HG03159 (cell line): Measurements from ENCODE around the gene NADK2.
"Not testable (repeated sequence)": the region's sequence is repeated elsewhere in the genome, so short reads cannot be mapped to it uniquely, and the experiment has no call there.

ENCODE experiments used
- ATAC-seq: cut with Tn5 transposase; IDR thresholded peaks from one replicate; pipeline ENCODE4 v1.9.1; 2021; ENCODE audit warnings: mild to moderate bottlenecking, moderate library complexity; ENCODE audit not compliant: unreplicated experiment

NADK2 gene

DNA sequence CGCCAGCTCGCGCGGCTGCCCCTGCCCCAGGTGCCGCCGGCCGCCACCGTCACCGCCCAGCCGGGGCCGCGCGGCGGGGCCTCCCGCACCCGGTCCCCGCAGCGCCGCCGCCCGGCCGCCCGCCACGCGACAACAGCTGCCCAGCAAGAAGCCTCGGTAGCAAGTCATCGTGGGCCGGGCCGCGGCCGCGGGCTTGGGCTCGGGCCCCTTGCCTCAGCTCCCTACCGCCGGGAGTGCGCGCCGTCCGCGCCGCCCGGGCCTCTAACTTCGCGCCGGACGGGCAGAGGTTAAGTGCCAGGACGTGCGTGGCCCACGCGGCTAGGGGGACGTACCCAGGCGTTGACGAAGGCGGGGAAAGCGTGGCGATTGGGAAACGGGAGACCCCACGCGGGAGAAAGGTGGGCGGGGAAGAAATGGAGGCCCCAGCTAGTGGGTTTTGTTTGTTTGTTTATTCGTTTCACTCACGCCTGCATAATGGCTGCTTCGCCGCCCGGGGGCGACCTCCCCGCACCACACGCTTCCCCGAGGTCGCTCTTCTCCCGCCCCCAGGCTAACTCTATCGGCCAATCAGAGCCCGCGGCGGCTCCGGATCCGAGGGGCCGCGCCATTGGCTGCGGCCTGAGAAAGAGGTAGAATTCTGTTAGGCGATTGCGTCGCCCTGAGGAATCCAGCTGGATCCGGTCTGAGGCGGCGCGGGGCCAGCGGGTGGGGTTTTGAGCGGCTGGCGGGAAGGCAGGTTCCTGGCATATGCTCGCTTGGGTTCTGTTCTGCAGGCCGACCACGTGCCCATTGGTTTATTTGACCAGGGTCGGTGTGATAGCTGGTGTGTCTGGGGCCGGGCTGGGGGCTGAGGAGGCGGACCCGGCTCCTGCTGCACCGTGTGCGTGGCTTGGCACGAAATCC is at the start of gene NADK2:
NADK2 (minus strand) TSS at position 295 of the 903 bp plus-strand sequence; CDS start at position 168, 127 bp downstream.
- peak; percentile 89 for ATAC-seq

DNA sequence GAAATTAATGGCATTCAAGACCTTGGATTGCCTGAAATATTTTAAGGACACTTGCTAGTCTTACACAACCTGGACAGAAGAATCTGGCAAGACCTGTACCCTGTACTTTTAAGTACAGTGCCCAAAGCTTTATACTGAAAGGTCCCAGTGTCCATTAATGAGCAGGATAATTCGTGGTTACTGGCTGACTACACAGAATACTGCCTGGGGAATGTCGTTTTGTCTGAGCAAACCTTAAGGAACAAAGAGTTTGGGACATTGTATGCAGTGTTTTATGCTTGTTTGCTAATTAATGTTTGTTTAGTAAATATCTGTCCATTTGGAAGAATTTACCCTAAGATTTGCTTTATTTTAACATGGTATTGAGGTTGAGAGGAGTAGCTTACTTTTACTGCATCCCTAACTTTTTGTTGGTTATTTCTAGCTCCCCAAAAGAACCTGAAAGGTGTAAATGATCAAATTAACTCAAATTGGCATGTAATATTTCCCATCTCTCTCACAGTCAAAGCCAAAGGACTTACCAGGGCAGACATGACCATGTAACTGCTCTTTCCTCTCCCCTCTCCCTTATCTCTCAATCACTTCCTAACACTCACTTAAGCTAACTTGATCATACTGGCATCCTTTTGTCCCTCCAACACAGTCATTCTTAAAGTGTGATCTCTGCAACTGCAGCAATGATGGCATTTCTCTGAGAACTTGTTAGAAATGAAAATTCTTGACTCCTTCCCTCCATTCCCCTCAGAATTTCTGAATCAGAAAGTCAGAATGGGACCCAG is 44.3 kb upstream of the NADK2 start:
- no peak for ATAC-seq

DNA sequence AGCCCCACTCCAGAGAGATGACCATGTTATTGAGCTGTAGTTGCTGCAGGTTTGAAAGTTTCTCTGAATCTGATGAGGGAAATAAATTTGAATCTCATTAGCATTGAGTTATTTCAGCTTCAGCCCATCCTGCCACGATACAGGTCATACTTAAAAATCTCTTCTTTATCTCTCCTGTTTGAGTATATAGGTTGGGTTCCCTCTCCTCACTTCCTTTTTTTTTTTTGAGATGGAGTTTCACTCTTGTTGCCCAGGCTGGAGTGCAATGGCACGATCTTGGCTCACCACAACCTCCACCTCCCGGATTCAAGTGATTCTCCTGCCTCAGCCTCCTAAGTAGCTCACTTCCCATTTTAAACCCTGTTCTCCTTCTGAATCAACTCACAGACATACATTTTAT is 42.0 kb upstream of the NADK2 start:
- not testable (repeated sequence) for ATAC-seq

DNA sequence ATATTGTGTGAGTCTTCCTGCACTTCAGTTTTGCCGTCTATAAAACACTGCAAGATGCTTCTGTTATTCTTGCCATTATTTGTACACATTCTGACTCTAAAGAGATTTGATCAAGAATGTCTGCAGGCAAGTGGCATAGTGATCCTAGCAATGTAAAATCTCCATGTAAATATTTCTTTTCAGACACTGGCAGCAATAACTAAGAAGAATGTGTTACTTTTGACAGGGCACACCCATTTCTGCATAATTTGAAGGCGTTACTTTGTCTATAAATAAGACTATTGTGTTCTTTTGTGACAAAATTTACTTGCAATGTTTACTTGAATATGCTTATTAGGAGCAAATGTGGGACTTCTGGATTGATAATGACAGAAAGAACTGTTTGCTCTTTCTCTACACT is 39.9 kb upstream of the NADK2 start:
- ATAC-seq, result no peak

DNA sequence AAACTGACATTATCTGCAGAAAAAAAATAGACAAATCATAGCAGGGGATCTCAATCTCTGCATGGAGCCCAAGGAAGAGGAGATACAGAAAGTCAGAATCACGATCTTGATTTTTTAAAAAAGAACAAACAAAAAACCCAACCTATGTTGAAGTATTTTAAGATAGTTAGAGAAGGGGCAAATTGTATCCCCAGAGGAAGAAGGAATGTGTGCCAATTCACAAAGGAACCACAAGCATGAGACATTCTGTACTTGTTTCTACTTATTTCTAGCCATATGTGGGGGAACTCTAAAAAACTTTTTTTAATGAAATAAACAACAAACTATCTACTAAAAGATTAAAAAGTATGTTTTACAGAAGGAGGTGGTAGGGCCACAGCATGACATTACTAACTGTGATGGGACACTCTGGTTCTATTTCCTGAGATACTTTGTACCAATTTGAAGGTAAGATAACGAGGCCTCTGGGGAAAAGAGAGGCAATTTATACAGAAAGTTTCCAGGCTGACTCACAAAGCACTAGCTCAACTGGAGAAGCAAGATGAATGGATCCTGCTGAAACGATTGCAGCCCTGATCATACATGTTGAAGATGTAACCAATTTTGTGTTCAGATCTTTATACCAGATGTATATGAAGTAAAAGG is 37.5 kb upstream of the NADK2 start:
- ATAC-seq, result no peak

DNA sequence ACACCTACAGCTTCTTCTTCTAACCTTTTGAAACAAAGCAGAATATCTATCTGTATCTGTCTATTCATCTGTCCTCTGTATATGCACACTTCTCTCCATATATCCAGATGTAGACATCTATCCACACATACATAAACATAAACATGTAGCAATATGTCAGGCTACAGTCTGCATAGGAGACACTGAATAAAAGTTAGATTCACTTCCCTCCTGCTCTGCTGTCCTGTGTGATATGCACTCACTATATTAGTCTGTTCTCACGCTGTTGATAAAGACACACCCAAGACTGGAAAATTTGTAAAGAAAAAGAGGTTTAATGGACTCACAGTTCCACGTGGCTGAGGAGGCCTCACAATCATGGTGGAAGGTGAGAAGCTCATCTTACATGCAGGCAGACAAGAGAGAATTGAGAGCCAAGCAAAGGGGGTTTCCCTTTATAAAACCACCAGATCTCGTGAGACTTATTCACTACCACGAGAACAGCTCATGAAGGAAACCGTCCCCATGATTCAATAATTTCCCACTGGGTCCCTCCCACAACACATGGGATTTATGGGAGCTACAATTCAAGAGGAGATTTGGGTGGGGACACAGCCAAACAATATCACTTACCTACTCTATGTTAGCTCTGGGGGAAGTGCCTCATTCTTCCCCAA is 35.9 kb upstream of the NADK2 start:
- no peak for ATAC-seq

- ATAC-seq, result no peak
These were observed 35.1 kb upstream of the NADK2 start for GRCh38 chr5:36276864-36277263.

GRCh38 chr5:36273809-36274526 is 32.2 kb upstream of the NADK2 start:
- ATAC-seq, result no peak

GRCh38 chr5:36272136-36272690 is 30.5 kb upstream of the NADK2 start:
- ATAC-seq, result no peak

- ATAC-seq, result no peak
These were observed 29.3 kb upstream of the NADK2 start for GRCh38 chr5:36270876-36271575.

GRCh38 chr5:36270175-36270574 is 28.4 kb upstream of the NADK2 start:
- ATAC-seq, result no peak

GRCh38 chr5:36269478-36269877 is 27.8 kb upstream of the NADK2 start:
- no peak for ATAC-seq

DNA sequence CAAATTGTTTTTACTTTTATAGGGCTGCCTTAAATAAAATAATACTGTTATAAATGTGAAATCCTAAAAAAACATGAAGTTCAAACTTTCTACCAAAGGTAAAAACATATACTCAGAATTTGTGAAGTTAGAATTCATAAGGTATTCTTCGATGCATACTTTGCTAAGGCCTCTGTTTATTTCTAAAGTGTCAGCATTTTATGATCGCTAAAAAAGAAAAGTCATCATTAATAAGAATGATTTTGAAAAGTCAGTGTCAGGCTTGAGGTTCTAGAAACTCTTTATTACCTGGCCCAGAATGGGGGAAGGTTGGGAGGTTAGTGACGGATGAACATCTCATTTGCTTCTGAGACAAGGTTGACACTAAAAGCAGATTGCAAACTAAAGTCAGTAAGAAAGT is 26.2 kb upstream of the NADK2 start:
- ATAC-seq, result no peak

- no peak for ATAC-seq
These were observed 22.6 kb upstream of the NADK2 start for GRCh38 chr5:36264202-36264760.

- no peak for ATAC-seq
These were observed 19.5 kb upstream of the NADK2 start for GRCh38 chr5:36261186-36261585.

DNA sequence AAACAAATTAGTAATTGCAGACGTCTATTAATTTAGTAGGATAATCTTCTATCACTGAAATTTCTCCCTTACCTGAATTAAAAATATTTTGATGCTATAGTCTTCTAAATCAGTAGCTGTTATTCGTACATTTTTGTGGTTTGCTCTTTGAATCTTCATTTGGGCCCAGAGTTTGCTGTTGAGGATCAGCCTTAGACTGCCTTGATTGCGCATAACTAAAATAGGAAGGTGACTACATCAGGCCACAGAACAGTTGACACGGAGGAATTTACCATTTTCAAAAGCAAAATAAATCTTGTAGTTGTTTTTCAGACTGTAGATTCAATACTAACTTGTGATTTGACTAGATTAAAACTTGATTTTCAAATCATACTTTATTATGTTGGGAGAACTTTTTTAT is 11.8 kb upstream of the NADK2 start:
- ATAC-seq, result no peak

DNA sequence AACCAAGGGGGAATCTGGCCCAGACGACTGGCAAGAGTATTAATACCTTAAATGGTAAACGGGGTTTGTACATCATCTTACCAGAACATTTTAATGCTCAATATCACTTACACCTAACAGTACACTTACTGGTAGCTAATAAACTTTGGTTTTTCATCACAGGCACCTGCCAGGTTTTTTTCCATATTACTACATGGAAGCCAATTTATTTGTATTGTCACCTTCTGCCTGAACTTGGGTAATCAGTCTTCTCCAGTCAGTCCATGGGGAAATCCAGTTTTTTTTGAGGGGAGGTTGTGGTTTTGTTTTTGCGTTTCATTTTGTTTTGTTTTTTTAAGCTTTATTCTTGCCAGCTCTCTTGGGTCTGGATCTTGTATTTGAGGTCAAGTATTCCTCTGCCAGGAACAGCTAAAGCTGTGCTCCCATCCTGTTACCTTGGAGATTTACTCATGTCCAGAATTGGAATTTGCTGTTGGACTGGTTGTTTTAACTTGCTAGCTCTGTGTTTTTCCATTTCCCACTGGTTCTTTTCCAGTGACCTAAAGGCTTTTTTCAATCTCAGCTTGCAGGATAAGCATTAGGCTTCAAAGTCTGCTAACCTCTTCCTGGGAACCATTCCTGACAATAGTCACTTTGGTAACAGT is 11.1 kb upstream of the NADK2 start:
- no peak for ATAC-seq

DNA sequence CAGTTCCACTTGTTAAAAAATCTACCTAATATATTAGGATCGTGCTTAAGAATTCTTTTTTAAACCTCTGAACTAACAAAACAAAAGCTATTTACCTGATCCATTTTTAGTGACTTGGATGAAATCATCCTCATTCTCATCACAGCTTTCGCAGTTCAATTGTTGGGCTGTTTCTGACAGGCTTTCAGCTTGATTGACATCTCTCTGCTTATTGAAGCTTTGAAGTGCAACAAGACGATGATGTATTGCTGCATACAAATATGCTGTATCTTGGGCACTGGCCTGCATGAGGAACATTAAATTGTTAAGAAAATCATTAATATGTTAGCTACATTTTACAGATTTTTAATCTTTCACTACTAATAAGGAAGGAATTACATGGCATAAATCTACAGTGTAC is 9.5 kb upstream of the NADK2 start:
- ATAC-seq, result no peak

- no peak for ATAC-seq
These were observed 8.7 kb upstream of the NADK2 start for GRCh38 chr5:36250427-36250826.
